ENCODE results near the gene OR4S1.
"Not testable (repeated sequence)": the region's sequence is repeated elsewhere in the genome, so short reads cannot be mapped to it uniquely, and the experiment has no call there.

OR4S1 gene

GRCh38 chr11:48305923-48306322 lies at the start of gene OR4S1:
Gene OR4S1 (plus strand): TSS chr11:48306223. CDS start chr11:48306223, 0 bp downstream.
- no peak for DNase-seq (ENCODE audit: low spot score)

GRCh38 chr11:48261600-48261999 lies 44.4 kb upstream of the OR4S1 start:
- DNase-seq (ENCODE audit: low spot score) = no peak

- DNase-seq (ENCODE audit: low spot score) = no peak
Measured at GRCh38 chr11:48263423-48263911, 42.6 kb upstream of the OR4S1 start, which contains the start of gene OR4X1. Gene OR4X1 (plus strand): TSS chr11:48263861. CDS start chr11:48263861, 0 bp downstream.

GRCh38 chr11:48270621-48271020 lies 35.4 kb upstream of the OR4S1 start:
- DNase-seq (ENCODE audit: low spot score) = no peak

GRCh38 chr11:48272606-48273005 lies 33.4 kb upstream of the OR4S1 start:
- DNase-seq (ENCODE audit: low spot score) = no peak

GRCh38 chr11:48307760-48308386 lies 1.9 kb downstream of the OR4S1 start:
- DNase-seq (ENCODE audit: low spot score) = peak; percentile 68

- DNase-seq (ENCODE audit: low spot score) = not testable (repeated sequence)
Measured at GRCh38 chr11:48313590-48313989, 7.6 kb downstream of the OR4S1 start.

- not testable (repeated sequence) for DNase-seq (ENCODE audit: low spot score)
Measured at GRCh38 chr11:48319813-48320212, 13.8 kb downstream of the OR4S1 start.

- DNase-seq (ENCODE audit: low spot score) = not testable (repeated sequence)
Measured at GRCh38 chr11:48324620-48325019, 18.6 kb downstream of the OR4S1 start, which contains the start of gene OR4C3. Gene OR4C3 (plus strand): TSS chr11:48324920. CDS start chr11:48325022, 102 bp downstream.

GRCh38 chr11:48341466-48341865 lies 35.4 kb downstream of the OR4S1 start:
- no peak for DNase-seq (ENCODE audit: low spot score)

GRCh38 chr11:48342505-48342904 lies 36.5 kb downstream of the OR4S1 start:
- not testable (repeated sequence) for DNase-seq (ENCODE audit: low spot score)

- not testable (repeated sequence) for DNase-seq (ENCODE audit: low spot score)
Measured at GRCh38 chr11:48346286-48346685, 40.3 kb downstream of the OR4S1 start.

- no peak for DNase-seq (ENCODE audit: low spot score)
Measured at GRCh38 chr11:48354013-48354412, 48.0 kb downstream of the OR4S1 start.

GRCh38 chr11:48354677-48355076 lies 48.7 kb downstream of the OR4S1 start:
- DNase-seq (ENCODE audit: low spot score) = no peak

All from globus pallidus (tissue), 1 donor.